Psoas muscle (tissue), 8 donors: Measurements from ENCODE around the gene ADIPOR1. TPM values are rescaled to one million over a fixed set of nuclear protein-coding genes. Genes with fewer than 3 reads are reported as not detected.

Source experiments
- ATAC-seq, 4 donors: fragments of 200-7000 bp; cut with Tn5 transposase; one replicate each; pipeline ENCODE4 v1.9.1; 2020; ENCODE audit warnings: moderate library complexity in 3 of 4, mild to moderate bottlenecking in 2 of 4
- DNase-seq, 2 donors: peaks; one replicate each; pipeline ENCODE4 v3.0.0-alpha.2; 2020
- H3K27ac ChIP-seq: fragments of 200-600 bp; one replicate; pipeline ENCODE4 v1.8.0; 2022
- H3K27me3 ChIP-seq, 3 donors: fragments of 200-600 bp in 1 of 3; one replicate each; pipeline versions ENCODE4 v1.6.1 to v1.8.0; 2013 to 2022; ENCODE audit warnings: low read length in 2 of 3, mild to moderate bottlenecking in 2 of 3, moderate library complexity in 1 of 3; ENCODE audit not compliant: insufficient read depth in 3 of 3
- H3K36me3 ChIP-seq, 2 donors: fragments of 200-600 bp in 1 of 2; one replicate each; pipeline versions ENCODE4 v1.6.1 to v1.8.0; 2013 to 2022; ENCODE audit warnings: low read depth in 1 of 2, mild to moderate bottlenecking in 1 of 2, moderate library complexity in 1 of 2; ENCODE audit not compliant: insufficient read depth in 1 of 2
- H3K4me1 ChIP-seq: fragments of 200-600 bp; one replicate; pipeline ENCODE4 v1.8.0; 2022
- H3K4me3 ChIP-seq: fragments of 200-600 bp; one replicate; pipeline ENCODE4 v1.8.0; 2022; ENCODE audit warnings: mild to moderate bottlenecking
- H3K9me3 ChIP-seq: fragments of 200-600 bp; one replicate; pipeline ENCODE4 v1.8.0; 2022
- WGBS, 3 donors: extraction: QIAGEN DNeasy Blood & Tissue Kit; methylation state at CpG; one replicate each; pipeline versions ENCODE4 v1.1.6 to v1.1.7; 2013; 5-methylcytosine and 5-hydroxymethylcytosine counted together
- intact Hi-C, 2 donors: fragments of 100-400 bp; cut with DNase I; formaldehyde crosslinking; loops; one replicate each; pipeline versions ENCODE4 v1.11.0 to v1.14.2; 2022
- polyA plus RNA-seq, 3 donors: library from polyadenylated mRNA; stranded (reverse); fragments of 200-250 nt; gene quantifications; one replicate each; pipeline ENCODE4 v1.2.3, GENCODE V29; 2013
- total RNA-seq, 4 donors: library from RNA; stranded (reverse); fragmentation: NEBNext Ultra II Directional in 2 of 4; extraction: Animal tissue kit (Norgen Biotek cat#: 25700) in 2 of 4; gene quantifications; one replicate each; pipeline versions ENCODE4 v1.2.1 to v1.2.4, GENCODE V29; 2021 to 2023
- TF ChIP-seq, protein P1 (sequence below): fragments of 200-600 bp; IDR thresholded peaks from one replicate; pipeline ENCODE4 v1.8.0; 2022; ENCODE audit warnings: antibody characterized with exemption
- donor health status: healthy with polysubstance abuse.
- donor health status: DM: no; HTN: no; CAD: no; lungs with moderate emphysema.
- donor health status: Bipolar disorder and iron deficiency.
- donor health status: healthy.
- donor health status: DM: yes; HTN: yes; CAD: no.
- donor health status: DM: no; HTN: no; CAD: no.
- donor health status: DM: no; HTN: no; CAD: no.
- donor health status: DM: yes; HTN: yes; CAD: no.

The ADIPOR1 gene
- total and polyA plus RNA-seq, 7 donors, result 64.4 to 127 (median 76.6) TPM

GRCh38 chr1:202972046-202972445 is 13.9 kb upstream of the ADIPOR1 start:
- Histone ChIP-seq H3K27ac (no peak overlapping the region), H3K4me1 (no peaks in the 10 kb centered on the region), H3K9me3 (no peaks in the 10 kb centered on the region), H3K4me3 (no peak overlapping the region), H3K36me3 (no peaks in the 10 kb centered on the region), H3K27me3 (no peaks in the 10 kb centered on the region)
- ATAC-seq (no peak), DNase-seq (no peak)
- intact Hi-C loops, result no loop called here
- TF ChIP-seq, protein P1, sequence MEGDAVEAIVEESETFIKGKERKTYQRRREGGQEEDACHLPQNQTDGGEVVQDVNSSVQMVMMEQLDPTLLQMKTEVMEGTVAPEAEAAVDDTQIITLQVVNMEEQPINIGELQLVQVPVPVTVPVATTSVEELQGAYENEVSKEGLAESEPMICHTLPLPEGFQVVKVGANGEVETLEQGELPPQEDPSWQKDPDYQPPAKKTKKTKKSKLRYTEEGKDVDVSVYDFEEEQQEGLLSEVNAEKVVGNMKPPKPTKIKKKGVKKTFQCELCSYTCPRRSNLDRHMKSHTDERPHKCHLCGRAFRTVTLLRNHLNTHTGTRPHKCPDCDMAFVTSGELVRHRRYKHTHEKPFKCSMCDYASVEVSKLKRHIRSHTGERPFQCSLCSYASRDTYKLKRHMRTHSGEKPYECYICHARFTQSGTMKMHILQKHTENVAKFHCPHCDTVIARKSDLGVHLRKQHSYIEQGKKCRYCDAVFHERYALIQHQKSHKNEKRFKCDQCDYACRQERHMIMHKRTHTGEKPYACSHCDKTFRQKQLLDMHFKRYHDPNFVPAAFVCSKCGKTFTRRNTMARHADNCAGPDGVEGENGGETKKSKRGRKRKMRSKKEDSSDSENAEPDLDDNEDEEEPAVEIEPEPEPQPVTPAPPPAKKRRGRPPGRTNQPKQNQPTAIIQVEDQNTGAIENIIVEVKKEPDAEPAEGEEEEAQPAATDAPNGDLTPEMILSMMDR, result no peak
- WGBS, 3 donors, result 69 to 73% (median 73%) methylated on average over 4 of the region's 4 CpGs

DNA sequence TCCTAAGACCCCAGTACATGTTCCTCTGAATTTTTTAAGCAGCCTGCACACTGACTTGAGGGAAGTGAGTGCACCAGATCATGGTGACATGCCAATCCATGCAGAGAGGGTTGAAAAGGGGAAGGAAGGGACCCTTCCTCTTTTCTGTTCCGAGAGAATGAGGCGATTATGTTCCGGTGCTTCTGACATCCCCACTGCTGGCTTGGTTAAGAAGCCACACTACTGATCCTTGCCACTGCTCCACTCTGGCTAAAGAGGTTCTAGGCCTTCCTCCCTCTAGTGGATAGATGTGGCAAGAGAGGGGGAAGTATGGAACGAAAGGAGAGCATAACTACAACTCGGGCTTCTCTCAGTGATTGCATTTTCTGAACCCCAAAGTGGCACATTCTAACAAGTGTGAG is 10.8 kb upstream of the ADIPOR1 start:
- Histone ChIP-seq H3K36me3 (peaks cover 0 to 23% of the 10 kb centered on the region in 2 donors), H3K27ac (peak overlapping the region; percentile 99), H3K4me3 (no peak overlapping the region), H3K27me3 (no peaks in the 10 kb centered on the region), H3K4me1 (peaks cover 10% of the 10 kb centered on the region), H3K9me3 (no peaks in the 10 kb centered on the region)
- intact Hi-C loops, result loop anchor here (1.0 to 5.0 kb wide), 3 partner anchors 14 to 42 kb away; partner anchors contain the start of genes TMEM183A (in 2 of the 2) and KLHL12 (in 1 of the 2)
- DNase-seq, result peak in 1 of 2 donors; percentile 26
- peak in 2 of 4 donors; percentile 20 to 23 for ATAC-seq
- WGBS, 3 donors, result 22 to 44% (median 23%) methylated on average over 5 of the region's 5 CpGs
- TF ChIP-seq, protein P1, result peak; percentile 58

GRCh38 chr1:202968351-202968750 is 10.2 kb upstream of the ADIPOR1 start:
- 68 to 78% (median 72%) methylated on average over 3 of the region's 3 CpGs for WGBS, 3 donors
- peaks cover 0 to 28% of the 10 kb centered on the region in 2 donors for H3K36me3 ChIP-seq
- no peak for ATAC-seq

DNA sequence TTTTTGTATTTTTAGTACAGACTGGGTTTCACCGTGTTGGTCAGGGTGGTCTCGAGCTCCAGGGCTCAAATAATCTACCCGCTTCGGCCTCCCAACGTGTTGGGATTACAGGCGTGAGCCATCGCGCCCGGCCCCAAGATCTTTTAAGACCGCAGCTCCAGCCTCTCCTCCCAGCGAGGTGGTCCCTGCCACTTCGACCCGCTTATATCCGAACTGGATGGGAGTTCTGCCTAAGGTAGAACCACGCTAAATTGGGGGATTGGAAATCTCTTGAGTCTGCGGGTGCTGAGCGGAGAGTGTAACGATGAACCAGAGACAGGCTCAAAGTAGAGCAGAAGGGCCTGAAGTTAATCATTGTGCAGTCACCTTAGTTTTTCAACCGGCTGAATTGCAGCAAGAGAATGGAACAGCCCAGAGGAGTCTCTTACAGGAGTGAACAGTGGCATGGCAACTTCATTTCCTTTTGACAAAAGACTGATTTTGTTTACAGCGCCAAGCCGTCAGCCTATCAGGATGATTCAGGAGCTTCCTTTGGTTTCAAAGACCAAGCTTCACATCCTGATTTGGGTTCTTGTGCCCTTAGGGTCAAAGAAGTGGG is 9.7 kb upstream of the ADIPOR1 start:
- no peaks in the 10 kb centered on the region for H3K9me3 ChIP-seq
- TF ChIP-seq, protein P1, result no peak
- H3K4me1 ChIP-seq, result peaks cover 21% of the 10 kb centered on the region
- intact Hi-C loops, result loop anchor here (2.0 to 5.0 kb wide), 2 partner anchors 13 to 40 kb away; partner anchors contain the start of gene TMEM183A (in 2 of the 2)
- peak overlapping the region; percentile 99 for H3K27ac ChIP-seq
- peak overlapping the region; percentile 82 for H3K4me3 ChIP-seq
- H3K27me3 ChIP-seq, result no peaks in the 10 kb centered on the region
- DNase-seq (no peak), ATAC-seq (no peak)
- peaks cover 0 to 34% of the 10 kb centered on the region in 2 donors for H3K36me3 ChIP-seq
- 10 to 19% (median 16%) methylated on average over 21 of the region's 21 CpGs for WGBS, 3 donors

More at GRCh38 chr1:202968351-202968750, 10.2 kb upstream of the ADIPOR1 start:
- TF ChIP-seq, protein P1, result no peak
- Histone ChIP-seq H3K9me3 (no peaks in the 10 kb centered on the region), H3K27ac (peak overlapping the region; percentile 99), H3K4me1 (peaks cover 15% of the 10 kb centered on the region), H3K27me3 (no peaks in the 10 kb centered on the region), H3K4me3 (peak overlapping the region; percentile 82)
- DNase-seq, result no peak
- intact Hi-C loops, result loop anchor here (2.0 to 5.0 kb wide), 2 partner anchors 14 to 39 kb away; partner anchors contain the start of gene TMEM183A (in 2 of the 2)
